ENCODE data around the gene TMSB4Y. TPM values are rescaled to one million over a fixed set of nuclear protein-coding genes. Genes with fewer than 3 reads are reported as not detected.

The TMSB4Y gene
- 0.23 TPM in 1 of 2 replicates, not detected in the other for total RNA-seq

GRCh38 chrY:13703568-13703968 is at the start of gene TMSB4Y:
Gene TMSB4Y (plus strand): TSS chrY:13703899.

Other genes starting within 250 kb of the TMSB4Y start
- 23.8 TPM in 1 of 2 replicates, not detected in the other for gene UTY, start 223.9 kb upstream of the TMSB4Y start, total RNA-seq